ENCODE results near the gene MPHOSPH9. TPM values are rescaled to one million over a fixed set of nuclear protein-coding genes. Genes with fewer than 3 reads are reported as not detected.
A peak's percentile ranks its signal among the peaks of the same experiment; 100 is the strongest.
"Not testable (repeated sequence)": the region's sequence is repeated elsewhere in the genome, so short reads cannot be mapped to it uniquely, and the experiment has no call there.

The MPHOSPH9 gene
- total and polyA plus RNA-seq, 2 donors: 25.5 to 106 TPM

GRCh38 chr12:123252365-123252764 is 19.4 kb upstream of the MPHOSPH9 start:
- not testable (repeated sequence) for H3K27me3 ChIP-seq (ENCODE audit: control insufficient read depth in 2 of 2, insufficient read depth in 1 of 2, low read length in 1 of 2); H3K4me3 ChIP-seq (ENCODE audit: low read length in 2 of 2); DNase-seq (ENCODE audit: low read depth in 6 of 9, low spot score in 9 of 9); H3K9me3 ChIP-seq (ENCODE audit: control insufficient read depth in 2 of 2, insufficient read depth in 1 of 2, low read length in 1 of 2)
- Histone ChIP-seq H3K4me1 (ENCODE audit: control insufficient read depth in 2 of 2, insufficient read depth in 2 of 2, low read length in 2 of 2) (peaks cover 0 to 12% of the 10 kb centered on the region in 2 donors), H3K36me3 (ENCODE audit: control insufficient read depth in 2 of 2, insufficient read depth in 2 of 2, low read length in 1 of 2) (peaks cover 82 to 83% of the 10 kb centered on the region in 2 donors), H3K27ac (ENCODE audit: low read depth in 1 of 2, low read length in 1 of 2) (peak overlapping the region in 1 of 2 donors; percentile 42)
- 89% methylated on average over 9 of the region's 9 CpGs for whole genome bisulfite sequencing

GRCh38 chr12:123251403-123252076 is 18.6 kb upstream of the MPHOSPH9 start:
- peaks cover 74 to 75% of the 10 kb centered on the region in 2 donors for H3K36me3 ChIP-seq (ENCODE audit: control insufficient read depth in 2 of 2, insufficient read depth in 2 of 2, low read length in 1 of 2)
- H3K27ac ChIP-seq (ENCODE audit: low read depth in 1 of 2, low read length in 1 of 2): peak overlapping the region in 1 of 2 donors; percentile 40
- DNase-seq (ENCODE audit: low read depth in 6 of 9, low spot score in 9 of 9): no peak
- H3K4me3 ChIP-seq (ENCODE audit: low read length in 2 of 2): no peak overlapping the region
- peaks cover 0 to 12% of the 10 kb centered on the region in 2 donors for H3K4me1 ChIP-seq (ENCODE audit: control insufficient read depth in 2 of 2, insufficient read depth in 2 of 2, low read length in 2 of 2)
- no peaks in the 10 kb centered on the region for H3K27me3 ChIP-seq (ENCODE audit: control insufficient read depth in 2 of 2, insufficient read depth in 1 of 2, low read length in 1 of 2)
- peaks cover 0 to 2% of the 10 kb centered on the region in 2 donors for H3K9me3 ChIP-seq (ENCODE audit: control insufficient read depth in 2 of 2, insufficient read depth in 1 of 2, low read length in 1 of 2)
- WGBS: 96% methylated on average over 8 of the region's 8 CpGs

- Histone ChIP-seq H3K27me3 (ENCODE audit: control insufficient read depth in 2 of 2, insufficient read depth in 1 of 2, low read length in 1 of 2) (no peaks in the 10 kb centered on the region), H3K4me1 (ENCODE audit: control insufficient read depth in 2 of 2, insufficient read depth in 2 of 2, low read length in 2 of 2) (peaks cover 0 to 12% of the 10 kb centered on the region in 2 donors), H3K9me3 (ENCODE audit: control insufficient read depth in 2 of 2, insufficient read depth in 1 of 2, low read length in 1 of 2) (peaks cover 0 to 2% of the 10 kb centered on the region in 2 donors), H3K27ac (ENCODE audit: low read depth in 1 of 2, low read length in 1 of 2) (peak overlapping the region in 1 of 2 donors; percentile 33), H3K36me3 (ENCODE audit: control insufficient read depth in 2 of 2, insufficient read depth in 2 of 2, low read length in 1 of 2) (peaks cover 66 to 71% of the 10 kb centered on the region in 2 donors), H3K4me3 (ENCODE audit: low read length in 2 of 2) (no peak overlapping the region)
- 82% methylated on average over 13 of the region's 13 CpGs for WGBS
- DNase-seq (ENCODE audit: low read depth in 6 of 9, low spot score in 9 of 9): no peak
Observed at GRCh38 chr12:123250471-123251383, 17.8 kb upstream of the MPHOSPH9 start.

GRCh38 chr12:123248996-123249741 is 16.2 kb upstream of the MPHOSPH9 start:
- not testable (repeated sequence) for H3K4me3 ChIP-seq (ENCODE audit: low read length in 2 of 2); H3K27me3 ChIP-seq (ENCODE audit: control insufficient read depth in 2 of 2, insufficient read depth in 1 of 2, low read length in 1 of 2); H3K27ac ChIP-seq (ENCODE audit: low read depth in 1 of 2, low read length in 1 of 2); H3K9me3 ChIP-seq (ENCODE audit: control insufficient read depth in 2 of 2, insufficient read depth in 1 of 2, low read length in 1 of 2); DNase-seq (ENCODE audit: low read depth in 6 of 9, low spot score in 9 of 9)
- WGBS: 98% methylated on average over 26 of the region's 26 CpGs
- peaks cover 0 to 17% of the 10 kb centered on the region in 2 donors for H3K4me1 ChIP-seq (ENCODE audit: control insufficient read depth in 2 of 2, insufficient read depth in 2 of 2, low read length in 2 of 2)
- peaks cover 51 to 68% of the 10 kb centered on the region in 2 donors for H3K36me3 ChIP-seq (ENCODE audit: control insufficient read depth in 2 of 2, insufficient read depth in 2 of 2, low read length in 1 of 2)

- Histone ChIP-seq H3K36me3 (ENCODE audit: control insufficient read depth in 2 of 2, insufficient read depth in 2 of 2, low read length in 1 of 2) (peaks cover 40 to 65% of the 10 kb centered on the region in 2 donors), H3K4me1 (ENCODE audit: control insufficient read depth in 2 of 2, insufficient read depth in 2 of 2, low read length in 2 of 2) (peaks cover 0 to 24% of the 10 kb centered on the region in 2 donors)
- not testable (repeated sequence) for H3K9me3 ChIP-seq (ENCODE audit: control insufficient read depth in 2 of 2, insufficient read depth in 1 of 2, low read length in 1 of 2); H3K4me3 ChIP-seq (ENCODE audit: low read length in 2 of 2); H3K27me3 ChIP-seq (ENCODE audit: control insufficient read depth in 2 of 2, insufficient read depth in 1 of 2, low read length in 1 of 2); DNase-seq (ENCODE audit: low read depth in 6 of 9, low spot score in 9 of 9); H3K27ac ChIP-seq (ENCODE audit: low read depth in 1 of 2, low read length in 1 of 2)
- 98% methylated on average over 2 of the region's 2 CpGs for WGBS
Observed at GRCh38 chr12:123248129-123248528, 15.2 kb upstream of the MPHOSPH9 start.

- H3K4me3 ChIP-seq (ENCODE audit: low read length in 2 of 2): no peak overlapping the region
- H3K36me3 ChIP-seq (ENCODE audit: control insufficient read depth in 2 of 2, insufficient read depth in 2 of 2, low read length in 1 of 2): peaks cover 31 to 68% of the 10 kb centered on the region in 2 donors
- no peaks in the 10 kb centered on the region for H3K27me3 ChIP-seq (ENCODE audit: control insufficient read depth in 2 of 2, insufficient read depth in 1 of 2, low read length in 1 of 2)
- peaks cover 15 to 37% of the 10 kb centered on the region in 2 donors for H3K4me1 ChIP-seq (ENCODE audit: control insufficient read depth in 2 of 2, insufficient read depth in 2 of 2, low read length in 2 of 2)
- peaks cover 0 to 2% of the 10 kb centered on the region in 2 donors for H3K9me3 ChIP-seq (ENCODE audit: control insufficient read depth in 2 of 2, insufficient read depth in 1 of 2, low read length in 1 of 2)
- DNase-seq (ENCODE audit: low read depth in 6 of 9, low spot score in 9 of 9): no peak
- no peak overlapping the region for H3K27ac ChIP-seq (ENCODE audit: low read depth in 1 of 2, low read length in 1 of 2)
- WGBS: 92% methylated on average over 3 of the region's 3 CpGs
Observed at GRCh38 chr12:123245678-123246077, 12.7 kb upstream of the MPHOSPH9 start.

GRCh38 chr12:123243671-123244262 is 10.8 kb upstream of the MPHOSPH9 start:
- H3K27ac ChIP-seq (ENCODE audit: low read depth in 1 of 2, low read length in 1 of 2): no peak overlapping the region
- no peak for DNase-seq (ENCODE audit: low read depth in 6 of 9, low spot score in 9 of 9)
- peaks cover 22 to 52% of the 10 kb centered on the region in 2 donors for H3K4me1 ChIP-seq (ENCODE audit: control insufficient read depth in 2 of 2, insufficient read depth in 2 of 2, low read length in 2 of 2)
- peaks cover 20 to 69% of the 10 kb centered on the region in 2 donors for H3K36me3 ChIP-seq (ENCODE audit: control insufficient read depth in 2 of 2, insufficient read depth in 2 of 2, low read length in 1 of 2)
- peaks cover 0 to 2% of the 10 kb centered on the region in 2 donors for H3K9me3 ChIP-seq (ENCODE audit: control insufficient read depth in 2 of 2, insufficient read depth in 1 of 2, low read length in 1 of 2)
- no peaks in the 10 kb centered on the region for H3K27me3 ChIP-seq (ENCODE audit: control insufficient read depth in 2 of 2, insufficient read depth in 1 of 2, low read length in 1 of 2)
- no peak overlapping the region for H3K4me3 ChIP-seq (ENCODE audit: low read length in 2 of 2)
- WGBS: 96% methylated on average over 7 of the region's 7 CpGs

- peaks cover 32 to 66% of the 10 kb centered on the region in 2 donors for H3K4me1 ChIP-seq (ENCODE audit: control insufficient read depth in 2 of 2, insufficient read depth in 2 of 2, low read length in 2 of 2)
- peak overlapping the region in 1 of 2 donors; percentile 11 for H3K4me3 ChIP-seq (ENCODE audit: low read length in 2 of 2)
- peaks cover 15 to 68% of the 10 kb centered on the region in 2 donors for H3K36me3 ChIP-seq (ENCODE audit: control insufficient read depth in 2 of 2, insufficient read depth in 2 of 2, low read length in 1 of 2)
- H3K27me3 ChIP-seq (ENCODE audit: control insufficient read depth in 2 of 2, insufficient read depth in 1 of 2, low read length in 1 of 2): no peaks in the 10 kb centered on the region
- WGBS: 51% methylated on average over 11 of the region's 11 CpGs
- peak in 3 of 9 donors; percentile 66 to 88 (median 76) for DNase-seq (ENCODE audit: low read depth in 6 of 9, low spot score in 9 of 9)
- H3K9me3 ChIP-seq (ENCODE audit: control insufficient read depth in 2 of 2, insufficient read depth in 1 of 2, low read length in 1 of 2): no peaks in the 10 kb centered on the region
- H3K27ac ChIP-seq (ENCODE audit: low read depth in 1 of 2, low read length in 1 of 2): peak overlapping the region; percentile 84 to 94
Observed at GRCh38 chr12:123242116-123242904, 9.4 kb upstream of the MPHOSPH9 start.

Measured in thymus (tissue), 11 donors.